Spleen (tissue), 7 donors: ENCODE measurements around the gene SLC22A7.

Experiments used
- POLR2A ChIP-seq, 3 donors: fragments of 450-650 bp; IDR thresholded peaks; one replicate each; pipeline ENCODE4 v1.5.1; 2017; ENCODE audit warnings: antibody characterized with exemption in 3 of 3, mild to moderate bottlenecking in 1 of 3
- TF ChIP-seq, protein P1 (sequence below), 11 experiments: fragments of 200-600 bp in 7 of 11; fragments of 450-650 bp in 4 of 11; sonication (generic) in 4 of 11; IDR thresholded peaks in 8 of 11; conservative IDR thresholded peaks in 3 of 11; 1 replicate in 7 of 11; 2 replicates in 4 of 11; pipeline versions ENCODE4 v1.4.0 to v1.8.0; 2016 to 2021; ENCODE audit warnings: antibody characterized with exemption in 11 of 11, inconsistent platforms in 4 of 11, mild to moderate bottlenecking in 1 of 11
- donor health status: DM: no; HTN: no; CAD: no; lungs with moderate emphysema.
- donor health status: DM: no; HTN: no; CAD: no.
- donor health status: DM: no; HTN: no; CAD: no.

- TF ChIP-seq, protein P1, sequence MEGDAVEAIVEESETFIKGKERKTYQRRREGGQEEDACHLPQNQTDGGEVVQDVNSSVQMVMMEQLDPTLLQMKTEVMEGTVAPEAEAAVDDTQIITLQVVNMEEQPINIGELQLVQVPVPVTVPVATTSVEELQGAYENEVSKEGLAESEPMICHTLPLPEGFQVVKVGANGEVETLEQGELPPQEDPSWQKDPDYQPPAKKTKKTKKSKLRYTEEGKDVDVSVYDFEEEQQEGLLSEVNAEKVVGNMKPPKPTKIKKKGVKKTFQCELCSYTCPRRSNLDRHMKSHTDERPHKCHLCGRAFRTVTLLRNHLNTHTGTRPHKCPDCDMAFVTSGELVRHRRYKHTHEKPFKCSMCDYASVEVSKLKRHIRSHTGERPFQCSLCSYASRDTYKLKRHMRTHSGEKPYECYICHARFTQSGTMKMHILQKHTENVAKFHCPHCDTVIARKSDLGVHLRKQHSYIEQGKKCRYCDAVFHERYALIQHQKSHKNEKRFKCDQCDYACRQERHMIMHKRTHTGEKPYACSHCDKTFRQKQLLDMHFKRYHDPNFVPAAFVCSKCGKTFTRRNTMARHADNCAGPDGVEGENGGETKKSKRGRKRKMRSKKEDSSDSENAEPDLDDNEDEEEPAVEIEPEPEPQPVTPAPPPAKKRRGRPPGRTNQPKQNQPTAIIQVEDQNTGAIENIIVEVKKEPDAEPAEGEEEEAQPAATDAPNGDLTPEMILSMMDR (IDR thresholded peaks at IDR 0.05 in 8 of 11, conservative IDR thresholded peaks at IDR 0.05 in 3 of 11): no peak
- no peak for TF ChIP-seq POLR2A (IDR thresholded peaks at IDR 0.05)
These were observed 11.0 kb downstream of the SLC22A7 start for GRCh38 chr6:43308990-43309477.
